GM13976 (cell line): Measurements from ENCODE around the gene HNRNPA0.

Experiments used
- DNase-seq: peaks from one replicate; pipeline ENCODE4 v3.0.0; 2012; ENCODE audit warnings: low spot score
- CTCF ChIP-seq: IDR thresholded peaks from 2 replicates; pipeline ENCODE4 v1.5.1; 2012; ENCODE audit warnings: borderline replicate concordance, mild to moderate bottlenecking; ENCODE audit not compliant: insufficient read depth; ENCODE audit errors: extremely low read depth, missing control alignments, control extremely low read depth
- in situ Hi-C: fragments of 300-500 bp; cut with MboI; formaldehyde crosslinking; loops from one replicate; pipeline ENCODE4 v1.12.0; 2022; ENCODE audit warnings: low sequenced_read_pairs, mixed read lengths, inconsistent platforms; ENCODE audit not compliant: unreplicated experiment

HNRNPA0 gene

GRCh38 chr5:137706841-137707240, 47.3 kb downstream of the HNRNPA0 start:
- DNase-seq: no peak
- TF ChIP-seq CTCF: no peak
- in situ Hi-C loops: no loop called here

GRCh38 chr5:137705106-137705505, 49.1 kb downstream of the HNRNPA0 start:
- in situ Hi-C loops: no loop called here
- TF ChIP-seq CTCF: no peak
- no peak for DNase-seq

- in situ Hi-C loops: no loop called here
- TF ChIP-seq CTCF: no peak
- no peak for DNase-seq
These were observed 50.6 kb downstream of the HNRNPA0 start for GRCh38 chr5:137703565-137703964.

- in situ Hi-C loops: no loop called here
- no peak for TF ChIP-seq CTCF
- no peak for DNase-seq
These were observed 53.9 kb downstream of the HNRNPA0 start for GRCh38 chr5:137700282-137700680.

GRCh38 chr5:137699336-137700281, 54.6 kb downstream of the HNRNPA0 start:
- in situ Hi-C loops: no loop called here

GRCh38 chr5:137696481-137696880, 57.7 kb downstream of the HNRNPA0 start:
- DNase-seq: no peak
- TF ChIP-seq CTCF: no peak
- in situ Hi-C loops: no loop called here

More at GRCh38 chr5:137699336-137700281, 54.6 kb downstream of the HNRNPA0 start:
- TF ChIP-seq CTCF: no peak
- no peak for DNase-seq
